Mesenchymal stem cell (in vitro differentiated cells and primary cell): ENCODE results near the gene VPS11.

ENCODE experiments used
- DNase-seq: peaks from one replicate; pipeline ENCODE4 v3.0.0-alpha.2; 2013
- H2AFZ ChIP-seq: one replicate; pipeline ENCODE4 v1.6.1; 2013; ENCODE audit warnings: low read depth, mild to moderate bottlenecking, control low read depth, inconsistent platforms, low read length, moderate library complexity
- H2AK5ac ChIP-seq: 2 replicates; pipeline ENCODE4 v1.6.1; 2013; ENCODE audit warnings: low read length, moderate library complexity, mild to moderate bottlenecking, inconsistent platforms; ENCODE audit not compliant: severe bottlenecking
- H2BK120ac ChIP-seq: one replicate; pipeline ENCODE4 v1.6.1; 2013; ENCODE audit warnings: low read depth, mild to moderate bottlenecking, inconsistent platforms, low read length, moderate library complexity
- H2BK12ac ChIP-seq, 2 experiments: one replicate each; pipeline ENCODE4 v1.6.1; 2013; ENCODE audit warnings: inconsistent platforms in 2 of 2, low read length in 2 of 2, mild to moderate bottlenecking in 2 of 2, moderate library complexity in 2 of 2, control low read depth in 1 of 2
- H2BK15ac ChIP-seq: one replicate; pipeline ENCODE4 v1.6.1; 2013; ENCODE audit warnings: mild to moderate bottlenecking, low read depth, inconsistent platforms; ENCODE audit not compliant: poor library complexity, severe bottlenecking
- H2BK5ac ChIP-seq: 2 replicates; pipeline ENCODE4 v1.6.1; 2013; ENCODE audit warnings: low read depth, mild to moderate bottlenecking, low read length, control low read depth, inconsistent platforms; ENCODE audit not compliant: poor library complexity, severe bottlenecking
- H3K14ac ChIP-seq, 2 experiments: one replicate each; pipeline ENCODE4 v1.6.1; 2013; ENCODE audit warnings: inconsistent platforms in 2 of 2, low read length in 2 of 2, control low read depth in 1 of 2, mild to moderate bottlenecking in 1 of 2, moderate library complexity in 1 of 2
- H3K18ac ChIP-seq, 2 experiments: one replicate each; pipeline ENCODE4 v1.6.1; 2013; ENCODE audit warnings: inconsistent platforms in 2 of 2, low read length in 2 of 2, control low read depth in 1 of 2, low read depth in 1 of 2, mild to moderate bottlenecking in 1 of 2
- H3K23ac ChIP-seq, 2 experiments: one replicate each; pipeline ENCODE4 v1.6.1; 2013; ENCODE audit warnings: inconsistent platforms in 2 of 2, low read length in 2 of 2, mild to moderate bottlenecking in 2 of 2, moderate library complexity in 2 of 2, control low read depth in 1 of 2
- H3K27ac ChIP-seq: 2 replicates; pipeline ENCODE4 v1.5.1; 2013; ENCODE audit warnings: mild to moderate bottlenecking, moderate library complexity, low read length, control low read depth, inconsistent platforms; ENCODE audit not compliant: poor library complexity, severe bottlenecking
- H3K27me3 ChIP-seq, 2 experiments: 2 replicates each; pipeline versions ENCODE4 v1.6.1 to v1.7.0; 2013; ENCODE audit warnings: low read length in 2 of 2, mild to moderate bottlenecking in 2 of 2, moderate library complexity in 2 of 2, control low read depth in 1 of 2, inconsistent platforms in 1 of 2; ENCODE audit not compliant: control insufficient read depth in 1 of 2, insufficient read depth in 1 of 2
- H3K36me3 ChIP-seq, 2 experiments: 2 replicates each; pipeline versions ENCODE4 v1.6.1 to v1.7.0; 2013; ENCODE audit warnings: low read length in 2 of 2, control low read depth in 1 of 2, inconsistent platforms in 1 of 2, low read depth in 1 of 2, mild to moderate bottlenecking in 1 of 2; ENCODE audit not compliant: insufficient read depth in 2 of 2, control insufficient read depth in 1 of 2
- H3K4ac ChIP-seq, 2 experiments: one replicate each; pipeline ENCODE4 v1.6.1; 2013; ENCODE audit warnings: inconsistent platforms in 2 of 2, low read length in 2 of 2, mild to moderate bottlenecking in 2 of 2, moderate library complexity in 2 of 2, control low read depth in 1 of 2, low read depth in 1 of 2
- H3K4me1 ChIP-seq: 2 replicates; pipeline ENCODE4 v1.6.1; 2013; ENCODE audit warnings: low read depth, low read length, control low read depth; ENCODE audit not compliant: control insufficient read depth, insufficient read depth
- H3K4me2 ChIP-seq: 2 replicates; pipeline ENCODE4 v1.6.1; 2013; ENCODE audit warnings: low read length, mild to moderate bottlenecking, inconsistent platforms; ENCODE audit not compliant: poor library complexity, severe bottlenecking
- H3K4me3 ChIP-seq, 2 experiments: 2 replicates each; pipeline versions ENCODE4 v1.5.1 to v1.7.0; 2013; ENCODE audit warnings: low read length in 2 of 2, mild to moderate bottlenecking in 2 of 2, control low read depth in 1 of 2, low read depth in 1 of 2; ENCODE audit not compliant: insufficient read depth in 1 of 2
- H3K79me1 ChIP-seq: replicated peaks from 2 replicates; pipeline ENCODE4 v1.6.1; 2013; ENCODE audit warnings: mild to moderate bottlenecking, control low read depth, low read length, inconsistent platforms; ENCODE audit not compliant: poor library complexity, severe bottlenecking
- H3K9ac ChIP-seq: 2 replicates; pipeline ENCODE4 v1.7.0; 2013; ENCODE audit warnings: mild to moderate bottlenecking, low read length, moderate library complexity
- H3K9me3 ChIP-seq: 2 replicates; pipeline ENCODE4 v1.7.0; 2013; ENCODE audit warnings: mild to moderate bottlenecking, low read length; ENCODE audit not compliant: control insufficient read depth
- H4K8ac ChIP-seq: one replicate; pipeline ENCODE4 v1.6.1; 2013; ENCODE audit warnings: inconsistent platforms, mild to moderate bottlenecking, low read length, moderate library complexity
- H4K91ac ChIP-seq: one replicate; pipeline ENCODE4 v1.6.1; 2013; ENCODE audit warnings: mild to moderate bottlenecking, low read length, inconsistent platforms
- WGBS: methylation state at CpG from one replicate; pipeline ENCODE4 v1.1.7; 2013; ENCODE audit warnings: mixed read lengths; 5-methylcytosine and 5-hydroxymethylcytosine counted together

VPS11 gene

DNA sequence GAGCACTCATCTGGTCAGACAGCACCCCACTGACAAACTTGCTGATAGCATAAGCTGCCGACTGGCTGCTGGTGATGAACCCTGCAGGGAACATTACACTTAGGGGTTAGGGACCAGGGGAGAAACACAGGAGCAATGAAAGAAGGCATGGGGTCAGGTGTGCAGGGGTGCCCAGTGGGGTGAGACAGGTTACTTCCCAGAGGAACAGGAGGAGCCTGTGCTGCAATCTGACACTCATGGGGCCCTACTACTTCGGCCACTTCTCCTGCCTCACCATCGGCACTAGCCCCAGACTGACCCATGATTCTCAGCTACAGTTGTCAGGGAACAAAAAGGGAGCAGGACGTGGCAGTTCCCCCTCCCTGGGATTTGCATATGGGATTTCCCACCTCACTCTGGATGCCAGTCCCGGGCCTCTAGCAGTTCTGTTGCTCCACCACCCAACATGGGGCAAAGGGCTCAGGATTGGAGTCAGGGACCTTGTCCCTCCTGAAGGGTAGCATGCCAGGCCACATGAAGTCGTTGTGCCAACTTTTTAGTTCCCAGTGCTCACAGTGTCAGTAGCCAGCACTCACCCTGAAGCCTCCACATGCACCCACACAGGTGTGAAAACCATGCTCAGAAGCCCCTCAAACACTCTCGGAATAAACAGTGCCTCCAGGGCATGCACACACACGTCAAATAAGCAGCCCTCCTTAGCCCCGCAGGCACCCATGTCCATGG lies 39.1 kb upstream of the VPS11 start:
- 84% methylated on average over 9 of the region's 9 CpGs for WGBS
- Histone ChIP-seq H2BK12ac (peak overlapping the region in 1 of 2 experiments; percentile 60), H2BK15ac (no peak overlapping the region), H3K9me3 (no peaks in the 10 kb centered on the region), H3K4ac (peak overlapping the region in 1 of 2 experiments; percentile 41), H4K8ac (no peak overlapping the region), H3K4me1 (peaks cover 41% of the 10 kb centered on the region), H3K9ac (no peak overlapping the region), H3K27me3 (no peaks in the 10 kb centered on the region), H4K91ac (no peak overlapping the region), H3K23ac (peak overlapping the region in 1 of 2 experiments; percentile 60), H3K4me2 (peak overlapping the region; percentile 88), H3K14ac (peak overlapping the region in 1 of 2 experiments; percentile 28), H2AFZ (no peak overlapping the region), H2BK5ac (peak overlapping the region; percentile 24), H2AK5ac (peak overlapping the region; percentile 98), H2BK120ac (no peak overlapping the region), H3K36me3 (peaks cover 34 to 43% of the 10 kb centered on the region in 2 experiments), H3K18ac (no peak overlapping the region), H3K4me3 (peak overlapping the region in 1 of 2 experiments; percentile 21), H3K27ac (peak overlapping the region; percentile 93), H3K79me1 (peaks cover 32% of the 10 kb centered on the region)
- DNase-seq = no peak

DNA sequence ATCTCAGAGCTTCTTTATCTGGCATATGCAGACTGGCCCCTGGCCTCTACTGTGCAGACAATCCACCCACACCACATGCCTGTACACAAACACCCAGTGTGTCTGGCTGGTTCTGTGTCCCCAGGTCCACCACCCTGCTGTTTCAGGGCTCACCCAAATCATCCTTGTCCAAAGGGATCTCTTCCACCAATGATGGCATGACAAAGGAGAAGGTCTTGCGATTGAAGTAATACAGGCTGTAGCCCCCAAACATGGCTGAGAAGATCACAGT lies 38.6 kb upstream of the VPS11 start:
- no peak overlapping the region for H2BK120ac ChIP-seq
- no peak for DNase-seq
- H2AFZ ChIP-seq = no peak overlapping the region
- peak overlapping the region in 1 of 2 experiments; percentile 60 for H3K23ac ChIP-seq
- peak overlapping the region in 1 of 2 experiments; percentile 28 for H3K14ac ChIP-seq
- peaks cover 41% of the 10 kb centered on the region for H3K4me1 ChIP-seq
- H3K9ac ChIP-seq = peak overlapping the region; percentile 85
- peak overlapping the region; percentile 88 for H3K4me2 ChIP-seq
- no peaks in the 10 kb centered on the region for H3K9me3 ChIP-seq
- peak overlapping the region; percentile 98 for H2AK5ac ChIP-seq
- H2BK12ac ChIP-seq = peak overlapping the region in 1 of 2 experiments; percentile 60
- H2BK15ac ChIP-seq = no peak overlapping the region
- peak overlapping the region in 1 of 2 experiments; percentile 41 for H3K4ac ChIP-seq
- H3K27ac ChIP-seq = peak overlapping the region; percentile 93
- H3K18ac ChIP-seq = no peak overlapping the region
- no peak overlapping the region for H4K8ac ChIP-seq
- no peaks in the 10 kb centered on the region for H3K27me3 ChIP-seq
- H3K4me3 ChIP-seq = peak overlapping the region in 1 of 2 experiments; percentile 21
- WGBS = 77% methylated on average over 1 of the region's 1 CpG
- H3K36me3 ChIP-seq = peaks cover 29 to 41% of the 10 kb centered on the region in 2 experiments
- H2BK5ac ChIP-seq = peak overlapping the region; percentile 24
- H3K79me1 ChIP-seq = peaks cover 32% of the 10 kb centered on the region
- peak overlapping the region; percentile 25 for H4K91ac ChIP-seq

DNA sequence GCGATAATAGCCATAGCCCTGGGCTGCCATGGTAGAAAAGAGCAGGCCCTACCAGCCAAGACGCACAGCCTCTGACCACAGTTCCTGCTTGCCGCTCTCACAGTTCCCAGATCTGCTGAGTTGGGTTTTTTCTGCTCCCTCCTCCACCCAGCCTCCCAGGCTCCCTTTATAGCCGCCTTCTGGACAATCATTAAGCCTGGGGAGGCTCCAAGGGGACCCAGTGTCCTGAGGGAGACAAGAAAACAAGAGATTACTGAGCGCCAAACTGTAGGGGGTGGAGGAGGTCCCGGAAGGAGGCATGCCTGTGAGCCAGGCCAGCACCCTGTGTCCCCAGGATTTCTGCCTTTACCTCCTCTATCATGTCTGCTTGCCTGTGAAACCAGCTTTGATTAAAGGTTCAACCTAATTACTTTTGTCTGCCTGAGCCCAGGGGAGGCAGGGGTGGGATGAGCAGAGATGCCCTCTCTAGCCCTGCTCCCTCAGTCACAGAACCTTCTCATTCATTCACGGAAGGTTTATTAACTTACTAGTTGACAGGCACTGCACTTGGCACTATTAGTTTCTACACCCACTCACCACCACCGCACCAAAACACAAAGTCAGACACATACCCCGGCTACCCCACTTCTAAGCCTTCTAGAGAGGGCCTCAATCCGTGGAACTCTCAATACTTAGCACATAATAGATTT lies 38.1 kb upstream of the VPS11 start:
- peaks cover 24 to 38% of the 10 kb centered on the region in 2 experiments for H3K36me3 ChIP-seq
- no peak overlapping the region for H3K14ac ChIP-seq
- peak overlapping the region; percentile 85 for H3K9ac ChIP-seq
- H3K9me3 ChIP-seq = no peaks in the 10 kb centered on the region
- peak overlapping the region in 1 of 2 experiments; percentile 26 for H3K4ac ChIP-seq
- no peak overlapping the region for H3K23ac ChIP-seq
- peak overlapping the region; percentile 7 to 95 for H3K4me3 ChIP-seq
- peak overlapping the region; percentile 24 for H2BK5ac ChIP-seq
- H4K8ac ChIP-seq = no peak overlapping the region
- H4K91ac ChIP-seq = peak overlapping the region; percentile 46
- no peaks in the 10 kb centered on the region for H3K27me3 ChIP-seq
- H2AK5ac ChIP-seq = peak overlapping the region; percentile 98
- peak overlapping the region; percentile 93 for H3K27ac ChIP-seq
- peak overlapping the region in 1 of 2 experiments; percentile 60 for H2BK12ac ChIP-seq
- 38% methylated on average over 10 of the region's 10 CpGs for WGBS
- peaks cover 32% of the 10 kb centered on the region for H3K79me1 ChIP-seq
- peak; percentile 44 for DNase-seq
- H3K4me2 ChIP-seq = peak overlapping the region; percentile 88
- H2BK120ac ChIP-seq = peak overlapping the region; percentile 29
- H3K4me1 ChIP-seq = peaks cover 41% of the 10 kb centered on the region
- H2AFZ ChIP-seq = no peak overlapping the region
- H3K18ac ChIP-seq = no peak overlapping the region
- H2BK15ac ChIP-seq = no peak overlapping the region

DNA sequence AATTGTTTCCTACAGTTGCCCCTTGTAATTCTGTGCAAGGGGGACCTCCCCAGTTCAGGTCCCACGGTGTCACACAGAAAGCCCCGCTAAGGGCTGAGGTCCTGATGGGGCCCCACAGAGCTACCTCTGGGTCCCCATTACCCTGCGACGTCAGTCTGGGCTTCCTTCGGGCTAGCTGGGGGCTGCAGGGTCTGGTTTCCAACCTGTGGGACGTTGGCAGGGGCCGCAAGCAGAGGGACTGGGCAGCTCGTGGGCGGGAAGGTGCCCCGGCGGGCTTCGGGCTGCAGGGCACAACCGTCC lies 37.6 kb upstream of the VPS11 start:
- no peak overlapping the region for H4K8ac ChIP-seq
- peak overlapping the region; percentile 88 for H3K4me2 ChIP-seq
- peak overlapping the region in 1 of 2 experiments; percentile 38 for H3K4ac ChIP-seq
- H2BK120ac ChIP-seq = no peak overlapping the region
- H3K79me1 ChIP-seq = peaks cover 27% of the 10 kb centered on the region
- peak overlapping the region in 1 of 2 experiments; percentile 35 for H3K14ac ChIP-seq
- no peak overlapping the region for H3K23ac ChIP-seq
- peak overlapping the region; percentile 93 for H3K27ac ChIP-seq
- no peak for DNase-seq
- H3K36me3 ChIP-seq = peaks cover 20 to 33% of the 10 kb centered on the region in 2 experiments
- no peak overlapping the region for H2AK5ac ChIP-seq
- H3K9me3 ChIP-seq = no peaks in the 10 kb centered on the region
- H2BK12ac ChIP-seq = no peak overlapping the region
- H2AFZ ChIP-seq = peak overlapping the region; percentile 85
- H3K27me3 ChIP-seq = no peaks in the 10 kb centered on the region
- H4K91ac ChIP-seq = no peak overlapping the region
- H2BK15ac ChIP-seq = no peak overlapping the region
- peak overlapping the region; percentile 89 to 95 for H3K4me3 ChIP-seq
- peak overlapping the region; percentile 15 to 81 for H3K18ac ChIP-seq
- no peak overlapping the region for H2BK5ac ChIP-seq
- 1% methylated on average over 13 of the region's 13 CpGs for WGBS
- H3K9ac ChIP-seq = peak overlapping the region; percentile 85
- H3K4me1 ChIP-seq = peaks cover 41% of the 10 kb centered on the region
